Activated CD8-positive, alpha-beta memory T cell treated with anti-CD3 and anti-CD28 coated beads for 1 hour (primary cell): Measurements from ENCODE around the gene MKNK1.
A peak's percentile ranks its signal among the peaks of the same experiment; 100 is the strongest.

Source experiments
- DNase-seq, 2 donors: peaks; one replicate each; pipeline ENCODE4 v3.0.0-alpha.2; 2020; ENCODE audit warnings: low read depth in 1 of 2; ENCODE audit errors: extremely low read depth in 1 of 2

MKNK1 gene

DNA sequence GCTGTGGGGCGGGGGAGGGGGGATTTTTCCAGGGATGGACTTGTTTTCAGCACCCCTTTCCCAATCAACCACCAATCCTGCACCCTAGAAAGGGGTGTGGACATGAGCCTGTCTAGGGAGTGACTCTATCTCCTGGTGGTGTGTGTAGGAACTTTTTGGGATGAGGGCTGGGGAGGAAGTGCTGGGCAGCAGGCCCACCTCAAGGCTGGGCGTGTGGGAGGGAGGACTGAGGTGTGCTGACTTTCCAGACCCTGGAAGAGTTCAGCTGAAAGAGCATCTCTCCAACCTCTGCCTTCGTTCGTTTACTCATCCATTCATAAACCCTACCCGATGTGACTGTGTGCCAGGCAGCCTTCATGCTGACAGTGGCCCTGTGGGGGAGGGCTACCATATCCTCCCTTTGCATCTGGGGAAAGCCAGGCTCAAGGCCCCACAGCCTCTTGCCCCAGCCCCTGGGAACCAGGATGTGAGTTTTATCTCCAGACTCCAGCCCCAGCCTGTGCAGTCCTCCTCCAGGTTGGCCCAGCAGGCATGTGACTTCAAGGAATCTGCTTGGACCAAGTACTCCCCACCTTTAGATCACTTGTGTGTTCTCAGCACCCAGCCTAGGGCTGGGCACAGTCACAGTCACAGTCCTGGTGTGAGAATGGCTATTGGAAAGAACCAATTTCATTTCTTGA is 59.4 kb downstream of the MKNK1 start:
- DNase-seq: no peak

DNA sequence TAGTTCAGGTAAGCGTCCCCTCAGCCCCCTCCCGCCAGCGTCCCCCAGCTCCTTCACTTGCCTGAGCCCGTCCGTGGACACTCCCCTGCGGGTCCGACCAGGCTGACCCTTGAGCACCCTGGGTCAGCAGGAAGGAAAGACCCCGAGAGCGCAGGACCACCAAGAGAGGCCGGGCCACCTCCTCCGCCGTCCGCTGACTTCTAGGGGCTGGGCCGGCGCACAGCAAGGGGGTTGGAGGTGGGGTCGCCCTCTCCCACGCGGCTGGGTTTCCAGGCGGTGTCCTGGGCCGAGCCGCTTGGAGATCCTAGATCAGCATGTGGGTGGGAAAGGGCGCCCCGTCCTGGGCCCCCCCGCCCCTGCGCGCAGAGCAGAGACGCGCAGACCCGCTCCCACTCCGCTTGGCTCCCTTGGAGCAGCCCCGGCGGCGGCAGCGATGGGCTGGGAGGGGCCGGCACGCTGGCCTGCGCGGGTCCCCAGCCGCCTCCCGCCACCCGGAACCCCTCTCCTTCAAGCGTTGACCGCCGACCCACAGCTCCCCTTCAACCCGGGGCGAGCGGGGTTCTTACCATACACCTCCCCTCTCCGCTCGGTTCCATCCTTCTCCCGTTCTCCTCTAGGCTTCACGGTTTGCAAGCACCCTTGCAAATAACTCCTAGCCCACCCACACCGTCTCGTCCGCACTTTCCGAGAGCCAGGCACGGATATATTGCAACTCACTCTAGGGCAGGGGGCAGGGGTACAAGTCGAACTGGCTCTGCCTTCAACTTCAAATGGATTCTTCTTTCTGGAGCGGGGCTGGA is 60.1 kb downstream of the MKNK1 start:
- no peak for DNase-seq

DNA sequence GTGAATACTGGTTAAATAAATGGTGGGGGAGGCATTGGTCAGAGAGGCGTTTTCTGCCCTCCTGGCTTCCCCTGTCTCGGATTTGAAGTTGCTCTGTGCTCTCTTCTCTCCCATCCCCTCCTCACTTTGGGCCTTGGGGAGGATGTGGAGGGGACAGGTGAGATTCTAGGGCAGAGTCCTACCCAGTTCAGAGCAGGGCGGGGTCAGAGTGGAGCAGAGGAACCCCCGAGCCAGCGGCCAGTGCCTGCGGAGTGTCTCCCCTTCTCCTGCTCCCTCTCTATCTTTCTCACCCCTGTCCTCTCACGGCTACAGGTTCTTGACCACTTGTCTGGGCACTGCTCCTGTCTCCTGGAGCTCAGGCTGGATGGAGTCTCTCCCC is 60.7 kb downstream of the MKNK1 start:
- no peak for DNase-seq

DNA sequence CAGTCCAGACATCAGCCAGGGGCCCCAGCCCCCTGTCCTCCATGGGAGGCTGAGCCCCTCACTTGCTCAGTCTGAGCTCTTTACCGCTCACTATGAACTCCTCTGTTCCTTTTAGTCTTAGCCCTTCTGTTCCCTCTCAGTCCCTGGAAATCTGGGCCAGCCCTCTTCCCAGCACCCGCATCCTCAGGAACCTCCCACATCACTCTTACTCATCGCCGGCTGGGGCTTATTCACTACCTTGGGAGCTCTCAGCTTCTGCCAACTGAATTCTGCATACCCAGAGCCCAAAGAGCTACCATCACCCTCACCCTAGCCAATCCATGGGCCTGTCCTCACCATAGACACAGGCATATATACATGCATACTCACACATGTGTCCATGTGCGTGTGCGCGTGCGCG is 64.1 kb downstream of the MKNK1 start:
- no peak for DNase-seq

DNA sequence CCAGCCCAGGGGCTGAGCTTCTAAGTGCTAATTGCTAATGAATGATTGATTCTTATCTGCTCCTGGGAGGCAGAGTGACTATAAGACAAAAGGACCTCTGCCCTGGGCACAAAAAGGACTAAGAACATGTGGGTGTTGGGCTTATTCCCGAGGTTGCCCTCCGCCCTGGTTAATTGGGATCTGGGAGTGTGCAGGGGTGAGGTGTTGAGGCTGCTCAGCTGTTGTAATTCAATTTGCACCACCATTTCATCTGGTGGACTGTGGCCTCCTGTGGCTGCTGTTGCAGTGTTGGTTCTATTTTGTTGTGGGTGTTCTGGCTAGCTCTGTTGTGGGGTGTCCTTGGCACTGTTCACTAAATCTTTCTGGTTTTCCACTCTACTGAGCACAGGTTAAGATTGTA is 65.9 kb downstream of the MKNK1 start:
- no peak for DNase-seq

DNA sequence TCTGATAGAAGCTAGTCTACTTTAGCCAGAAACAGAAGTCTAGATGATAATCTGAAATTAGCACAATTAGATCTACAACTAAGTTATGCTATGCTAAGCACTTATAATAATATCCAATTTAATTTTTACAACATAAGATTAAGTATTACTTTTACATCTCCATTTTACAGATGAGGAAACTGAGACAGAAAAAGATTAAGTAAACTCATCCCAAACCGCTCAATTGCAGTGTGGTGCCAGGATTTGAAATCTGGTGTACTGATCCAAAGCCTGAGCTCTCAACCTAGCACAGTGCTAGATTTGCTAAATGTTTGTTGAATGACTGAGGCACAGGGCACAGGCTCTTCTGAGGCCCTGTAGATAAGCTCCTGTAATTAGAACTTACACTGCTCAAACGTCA is 66.4 kb downstream of the MKNK1 start:
- no peak for DNase-seq

DNA sequence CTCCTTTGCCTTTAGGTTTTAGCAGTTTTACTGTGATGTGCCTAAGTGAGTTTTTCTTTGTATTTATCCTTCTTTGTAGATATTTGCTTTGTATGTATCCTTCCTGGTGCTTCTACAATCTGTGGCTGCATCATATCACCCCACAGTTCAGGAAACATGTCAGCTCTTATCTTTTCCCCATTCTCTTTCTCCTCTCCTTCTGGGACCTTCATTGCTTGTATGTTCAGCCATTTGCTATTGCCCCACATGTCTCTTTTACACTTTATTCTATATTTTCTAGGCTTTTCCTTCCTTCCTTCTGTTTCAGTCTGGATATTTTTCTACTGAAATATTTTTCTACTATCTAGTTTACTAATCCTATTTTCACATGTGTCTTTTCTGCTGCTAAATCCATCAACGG is 67.5 kb downstream of the MKNK1 start:
- DNase-seq: no peak

DNA sequence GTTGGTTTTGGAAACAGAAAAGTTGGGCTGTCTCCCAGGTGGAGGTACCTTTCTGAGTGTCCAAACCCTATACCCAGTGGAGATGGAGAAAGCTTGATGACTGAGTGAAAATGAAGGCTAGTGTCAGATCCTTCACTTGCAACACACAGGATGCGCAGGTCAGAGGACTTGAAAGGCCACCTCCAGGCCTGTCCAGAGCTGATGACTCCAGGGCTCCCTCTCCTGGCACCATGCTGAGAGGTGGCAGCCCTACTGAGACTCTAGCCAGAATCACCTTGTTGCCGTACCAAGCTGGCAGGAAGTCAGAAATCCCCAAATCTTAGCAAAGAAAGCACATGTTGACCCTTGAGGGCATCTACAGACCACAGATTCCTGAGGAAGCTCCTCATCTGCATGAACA is 69.0 kb downstream of the MKNK1 start:
- DNase-seq: no peak

DNA sequence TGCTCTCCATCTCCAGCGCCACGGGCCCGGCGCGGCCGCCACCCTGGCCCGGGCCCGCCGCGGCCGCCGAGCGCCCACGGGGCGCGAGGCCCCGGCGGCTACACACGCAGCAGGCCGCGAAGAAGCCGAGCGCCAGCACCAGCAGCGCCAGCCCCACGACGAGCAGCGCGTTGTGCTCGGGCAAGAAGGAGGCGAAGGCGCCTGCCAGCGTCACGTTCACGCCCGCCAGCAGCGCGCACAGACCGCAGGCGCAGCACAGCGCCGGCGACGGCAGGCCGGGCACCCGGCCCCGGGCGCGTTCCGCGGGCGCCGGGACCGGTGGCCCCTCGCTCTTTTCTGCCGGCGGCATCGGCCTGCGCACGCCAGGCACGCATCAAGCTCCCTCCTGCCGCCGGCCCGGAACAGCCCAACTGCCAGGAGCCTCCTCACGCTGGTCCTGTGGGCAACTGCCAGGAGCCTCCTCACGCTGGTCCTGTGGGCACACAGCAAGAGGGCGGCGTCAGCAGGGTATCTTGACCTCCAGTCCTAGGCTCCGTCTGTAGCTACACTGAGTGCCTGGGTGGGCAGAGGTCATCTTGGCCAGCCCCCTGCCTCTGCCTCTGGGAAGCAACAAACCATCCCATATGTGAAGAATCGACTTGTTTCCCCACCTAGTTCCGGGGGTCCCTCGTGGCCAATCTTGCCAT is 70.7 kb downstream of the MKNK1 start:
- DNase-seq: peak; percentile 6 to 30

DNA sequence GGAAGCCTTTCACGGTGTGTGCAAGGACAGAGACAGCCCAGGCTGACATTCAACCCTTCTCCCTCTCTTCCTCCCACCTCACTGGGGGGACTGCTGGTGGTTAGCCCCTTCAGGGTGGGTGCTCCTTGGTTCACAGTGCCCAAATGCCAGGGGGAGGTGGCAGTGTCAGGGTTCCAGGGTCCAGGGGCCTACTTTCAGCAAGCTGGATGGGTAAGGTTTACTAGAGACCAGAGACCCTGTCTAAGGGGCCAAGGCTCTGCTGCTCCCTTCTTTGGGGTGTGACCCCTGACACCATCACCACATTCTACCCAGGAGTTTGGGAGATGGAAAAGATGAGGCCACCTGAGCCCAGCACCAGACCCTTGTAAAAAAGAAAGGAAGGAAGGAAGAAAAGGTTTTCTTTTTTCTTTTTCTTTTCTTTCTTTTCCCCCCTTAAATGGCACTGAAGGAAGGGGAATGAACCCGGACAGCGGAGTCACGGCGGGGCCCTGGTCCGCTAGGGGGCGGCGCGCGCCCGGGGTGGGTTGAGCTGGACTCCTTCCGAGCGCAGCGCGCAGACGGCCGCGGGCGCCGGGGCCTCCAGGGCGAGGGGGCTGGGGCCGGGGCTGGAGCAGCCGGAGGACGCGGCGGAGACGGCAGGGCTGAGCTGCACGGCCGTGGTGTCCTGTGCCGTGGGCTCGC is 71.4 kb downstream of the MKNK1 start:
- DNase-seq: peak; percentile 16 to 64

DNA sequence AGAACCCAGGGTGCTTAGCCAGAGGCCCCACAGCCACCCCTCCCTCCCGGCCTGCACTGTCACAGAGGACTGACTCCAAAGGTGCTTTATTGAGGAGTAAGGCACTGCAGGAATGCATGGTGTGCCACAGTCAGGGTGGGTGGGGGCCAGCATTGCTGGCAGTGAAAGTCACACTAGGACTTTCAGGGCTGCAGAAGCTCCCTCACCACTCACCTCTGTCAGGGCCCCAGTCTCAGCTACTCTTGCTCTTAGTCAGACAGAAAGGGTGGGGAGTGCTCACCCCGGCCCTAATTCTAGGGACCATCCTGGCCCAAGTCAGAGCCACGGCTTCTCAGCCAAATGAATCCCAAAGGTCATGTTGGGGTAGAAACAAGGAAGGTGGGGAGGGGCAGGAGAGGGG is 72.0 kb downstream of the MKNK1 start:
- DNase-seq: no peak

DNA sequence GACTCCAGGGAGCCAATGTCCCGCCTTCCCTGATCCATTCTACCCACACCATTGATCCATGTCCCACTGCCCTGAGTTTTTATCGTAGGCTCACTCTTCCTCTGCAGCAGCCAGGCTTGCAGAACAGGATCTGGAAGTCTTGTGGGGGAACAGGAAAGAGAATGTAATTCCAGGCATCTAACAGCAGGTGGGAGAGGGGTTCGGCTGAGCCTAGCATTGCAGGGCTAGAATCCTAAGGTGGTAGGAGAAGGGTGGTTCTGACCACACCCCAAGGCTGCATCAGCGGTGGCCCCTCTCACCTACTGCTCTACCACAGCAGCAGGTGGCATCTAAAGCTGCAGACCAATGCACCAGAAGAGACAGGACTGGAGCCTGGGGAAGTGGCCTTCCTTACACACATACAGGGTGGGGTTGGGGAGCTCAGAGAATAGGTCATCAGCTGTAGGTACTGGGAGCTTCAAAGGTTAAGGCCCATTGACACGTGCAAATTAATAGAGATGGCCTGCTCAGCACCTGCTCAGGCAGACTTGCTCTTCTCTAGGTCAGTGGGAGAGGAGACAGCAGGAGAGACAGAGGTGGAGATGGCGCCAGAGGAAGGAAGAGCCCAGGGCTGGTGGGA is 73.2 kb downstream of the MKNK1 start:
- DNase-seq: no peak

DNA sequence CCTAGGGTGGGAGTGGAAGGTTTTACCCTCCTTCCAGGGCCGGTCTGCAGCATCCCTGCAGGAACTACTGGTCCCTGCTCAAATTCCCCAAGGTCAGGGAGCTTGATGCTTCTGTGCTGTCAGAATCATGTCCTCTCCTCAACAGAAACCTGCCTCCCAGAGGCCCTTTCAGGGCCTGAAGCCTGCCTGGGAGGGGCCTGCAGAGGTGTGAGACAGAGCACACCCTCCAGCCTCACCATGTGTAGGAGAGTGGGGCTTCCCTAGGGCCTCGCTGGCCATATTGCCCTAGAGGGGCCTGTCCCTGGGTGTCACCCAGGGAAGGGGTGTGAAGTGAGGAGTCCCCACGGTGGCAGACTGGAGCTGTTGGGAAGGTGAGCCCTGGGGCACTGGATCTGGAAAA is 73.8 kb downstream of the MKNK1 start:
- DNase-seq: no peak

DNA sequence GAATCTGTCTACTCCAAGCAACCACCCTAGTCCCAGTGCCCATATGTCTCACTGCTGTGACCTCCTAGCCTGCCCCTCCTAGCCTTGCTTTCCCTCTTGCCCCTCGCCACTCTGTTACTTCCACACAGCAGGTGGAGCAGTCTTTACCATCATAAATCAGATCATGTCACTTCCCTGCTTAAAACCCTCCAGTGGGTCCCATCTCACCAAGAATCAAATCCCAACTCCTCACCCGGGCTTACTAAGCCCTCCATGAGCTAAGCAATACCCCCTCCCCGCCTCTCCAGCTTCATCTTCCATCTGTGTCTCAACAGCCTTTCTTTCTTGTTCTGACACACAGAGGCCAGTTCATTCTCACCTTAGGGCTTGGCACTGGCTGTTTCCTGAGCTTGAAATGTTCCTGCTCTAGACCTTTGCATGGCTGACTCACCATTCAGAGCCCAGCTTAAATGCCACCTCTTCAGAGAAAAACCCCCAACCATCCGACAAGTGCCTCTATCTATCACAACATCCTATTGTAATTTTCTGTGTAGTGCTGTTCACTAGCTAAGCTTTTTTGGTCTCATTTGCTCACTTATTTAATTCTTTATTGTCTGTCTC is 74.9 kb downstream of the MKNK1 start:
- DNase-seq: no peak

DNA sequence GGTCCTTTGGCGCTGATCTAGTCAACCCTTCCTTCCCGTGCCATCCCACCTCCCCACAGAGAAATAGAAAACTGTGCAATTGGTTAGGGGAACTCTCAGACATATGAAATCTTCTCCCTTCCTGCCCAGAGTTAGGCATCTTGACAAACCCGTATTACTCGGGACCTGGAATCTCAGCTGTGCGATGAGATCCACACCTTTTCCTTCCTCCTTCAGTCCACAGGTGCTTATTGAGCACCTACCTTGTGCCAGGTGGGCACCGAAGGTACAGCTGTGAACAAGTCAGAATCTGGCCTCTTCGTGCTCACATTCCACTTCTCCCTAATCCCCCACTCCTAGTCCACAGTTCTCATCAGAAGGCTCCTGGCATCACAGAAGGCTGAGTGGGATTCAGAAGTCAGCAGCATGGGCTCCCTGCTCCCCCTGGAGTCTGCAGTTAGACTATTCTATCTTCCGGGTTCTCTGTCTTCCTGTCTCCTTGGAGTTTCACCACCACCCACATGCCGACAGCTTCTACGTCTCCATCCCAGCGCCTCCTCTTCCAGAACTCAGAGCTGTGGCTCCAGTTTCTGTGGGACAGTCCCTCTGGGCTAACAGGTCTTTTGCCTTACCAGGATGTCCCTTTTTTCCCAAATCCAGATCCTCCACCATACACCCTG is 75.6 kb downstream of the MKNK1 start:
- DNase-seq: no peak

DNA sequence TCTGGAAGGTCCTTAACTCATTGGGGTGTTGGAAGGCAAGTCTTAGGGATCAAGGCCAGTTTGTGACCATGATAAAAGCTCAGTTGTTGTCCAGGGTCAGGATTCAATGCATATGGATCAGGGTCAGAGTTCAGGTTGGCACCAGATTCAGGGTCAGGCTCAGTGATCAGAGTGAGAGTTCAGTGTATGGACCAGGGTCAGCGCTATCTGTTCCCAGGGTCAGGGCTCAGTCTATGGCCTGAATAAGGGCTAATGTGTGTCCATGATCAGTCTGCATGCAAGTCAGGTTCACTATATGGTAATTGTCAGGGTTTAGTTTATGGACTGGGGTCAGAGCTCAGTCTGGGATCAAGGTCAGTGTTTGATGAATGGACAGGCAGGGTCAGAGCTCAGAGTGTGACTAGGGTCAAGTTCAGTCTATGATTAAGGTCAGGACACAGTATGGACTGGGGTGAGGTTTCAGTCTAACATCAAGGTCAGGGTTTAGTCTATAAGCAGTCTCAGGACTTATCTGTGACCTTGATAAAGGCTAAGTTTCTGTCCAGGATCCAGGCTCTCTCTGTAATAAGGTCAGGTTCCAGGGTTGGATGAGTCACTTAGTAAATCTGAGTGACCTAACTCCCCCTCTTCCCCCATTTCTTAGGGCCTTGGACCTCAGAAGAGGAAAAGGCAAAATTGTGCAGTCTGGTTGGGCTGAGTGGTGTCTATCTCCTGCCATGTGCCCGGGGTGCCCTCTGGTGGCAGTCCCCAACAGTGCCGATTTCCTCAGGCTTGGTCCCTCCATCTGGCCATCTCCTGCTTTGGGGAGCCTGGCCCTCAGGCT is 76.4 kb downstream of the MKNK1 start:
- peak; percentile 20 to 48 for DNase-seq

DNA sequence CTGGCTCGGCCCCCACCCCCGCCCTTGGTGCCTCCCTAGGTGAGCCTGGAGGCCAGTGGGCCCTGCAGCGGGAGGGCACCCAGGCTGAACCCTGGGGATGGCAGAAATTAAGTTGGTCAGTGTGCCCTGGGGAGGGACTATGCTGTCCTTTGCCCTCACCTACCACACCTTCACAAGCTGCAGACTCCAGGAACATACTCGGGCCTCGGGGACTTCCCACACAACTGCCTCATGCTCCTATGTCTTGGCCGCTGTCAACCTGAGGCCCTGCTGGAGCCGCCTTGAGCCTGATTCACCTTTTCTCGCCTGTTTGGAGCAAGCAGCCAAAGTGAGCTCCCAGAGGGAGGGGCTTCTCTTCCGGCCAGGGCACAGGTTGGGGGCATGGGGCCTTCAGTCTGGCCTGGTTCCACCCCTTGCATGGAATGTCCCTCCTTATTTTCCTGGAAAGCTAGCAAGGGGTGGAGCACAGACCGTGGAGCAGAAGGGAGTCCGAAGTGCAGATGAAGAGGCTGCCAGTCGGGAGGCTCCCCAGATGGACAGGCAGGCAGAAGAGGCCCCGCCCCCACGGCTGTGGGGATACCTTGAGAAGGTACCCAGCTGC is 77.3 kb downstream of the MKNK1 start:
- no peak for DNase-seq

DNA sequence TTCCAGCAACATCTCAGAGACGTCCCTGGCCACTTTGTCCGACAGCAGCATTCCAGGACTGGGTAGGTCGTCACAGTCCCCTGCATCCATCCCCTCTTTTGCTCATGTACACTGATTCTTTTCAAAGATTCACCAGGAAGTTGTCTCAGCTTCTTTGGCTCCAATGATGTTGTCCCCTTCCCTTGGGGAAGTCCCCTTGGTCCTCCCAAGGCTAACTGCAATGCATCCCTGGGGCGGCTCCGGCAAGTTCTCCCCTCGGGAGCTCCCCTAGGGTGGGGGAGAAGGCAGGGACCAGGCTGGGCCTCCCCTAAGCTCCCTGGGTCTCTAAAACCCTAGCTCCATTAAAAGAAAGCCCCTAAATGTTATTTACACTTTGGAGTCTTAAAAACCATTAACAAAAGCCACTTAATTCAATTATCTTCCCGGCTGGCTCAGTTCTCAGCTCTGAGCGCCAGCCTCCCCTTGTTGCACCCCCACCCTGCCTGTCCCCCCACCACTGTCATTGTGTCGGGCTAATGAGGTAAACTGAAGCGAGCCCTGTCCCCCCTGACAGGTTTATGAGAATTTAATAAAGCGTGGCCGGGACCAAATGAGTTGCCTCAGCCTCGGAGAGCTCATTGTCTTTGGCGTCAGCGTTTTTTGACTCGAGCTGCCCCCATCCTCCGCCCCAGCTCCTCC is 77.9 kb downstream of the MKNK1 start:
- DNase-seq: no peak
